WTC11 (cell line): ENCODE data around the gene MYO18B. TPM values are rescaled to one million over a fixed set of nuclear protein-coding genes. Genes with fewer than 3 reads are reported as not detected.

Experiments used
- ATAC-seq: fragments of 200-7000 bp; cut with Tn5 transposase; 2 replicates; pipeline ENCODE4 v1.10.0; 2021; ENCODE audit warnings: mild to moderate bottlenecking, moderate library complexity
- CTCF ChIA-PET: fragments of 300-600 bp; sonication (Branson Sonifier 250); formaldehyde crosslinking; loops from one replicate; lab custom pipeline; 2021; ENCODE audit warnings: antibody characterized with exemption; lab: Charles Lee
- POLR2A ChIA-PET: fragments of 350-600 bp; sonication (Branson Sonifier 250); formaldehyde crosslinking; loops from one replicate; lab custom pipeline; 2021; ENCODE audit warnings: antibody characterized with exemption; lab: Charles Lee
- DNase-seq: peaks from one replicate; pipeline ENCODE4 v3.0.0; 2021; ENCODE audit warnings: low spot score
- H3K27ac Mint-ChIP-seq: 2 replicates; pipeline ENCODE4 v1.8.0; 2021; ENCODE audit warnings: mixed read lengths
- H3K27me3 Mint-ChIP-seq: 2 replicates; pipeline ENCODE4 v1.8.0; 2021; ENCODE audit warnings: low read depth, mild to moderate bottlenecking, moderate library complexity, mixed read lengths
- H3K36me3 Mint-ChIP-seq: 2 replicates; pipeline ENCODE4 v1.8.0; 2021; ENCODE audit warnings: mixed read lengths
- H3K4me1 Mint-ChIP-seq: 2 replicates; pipeline ENCODE4 v1.8.0; 2022; ENCODE audit warnings: mixed read lengths
- H3K4me3 Mint-ChIP-seq: 2 replicates; pipeline ENCODE4 v1.8.0; 2021; ENCODE audit warnings: mild to moderate bottlenecking, moderate library complexity, mixed read lengths
- H3K9me3 Mint-ChIP-seq: 2 replicates; pipeline ENCODE4 v1.8.0; 2021; ENCODE audit warnings: mixed read lengths
- ATF1 ChIP-seq: sonication (generic); formaldehyde crosslinking; IDR thresholded peaks from 2 replicates; pipeline ENCODE4 v1.8.1; 2023; ENCODE audit warnings: mild to moderate bottlenecking, moderate library complexity, missing genetic modification reagents
- ELF4 ChIP-seq: sonication (generic); formaldehyde crosslinking; IDR thresholded peaks from 2 replicates; pipeline ENCODE4 v1.8.1; 2022; ENCODE audit warnings: low read depth, mild to moderate bottlenecking, moderate library complexity, missing genetic modification reagents
- ETV6 ChIP-seq: sonication (generic); formaldehyde crosslinking; IDR thresholded peaks from 2 replicates; pipeline ENCODE4 v1.8.1; 2022; ENCODE audit warnings: mild to moderate bottlenecking, missing genetic modification reagents
- FOXK1 ChIP-seq: sonication (generic); formaldehyde crosslinking; IDR thresholded peaks from 2 replicates; pipeline ENCODE4 v1.8.0; 2022; ENCODE audit warnings: mild to moderate bottlenecking, moderate library complexity, missing genetic modification reagents
- FOXP1 ChIP-seq: sonication (generic); formaldehyde crosslinking; IDR thresholded peaks from 2 replicates; pipeline ENCODE4 v1.8.0; 2022; ENCODE audit warnings: missing genetic modification reagents, mild to moderate bottlenecking, moderate library complexity, borderline replicate concordance
- JAZF1 ChIP-seq: fragments of 250-450 bp; sonication (Bioruptor Pico); IDR thresholded peaks from 2 replicates; pipeline ENCODE4 v1.9.0; 2021; ENCODE audit warnings: moderate library complexity, mild to moderate bottlenecking, inconsistent platforms
- MYBL2 ChIP-seq: sonication (generic); formaldehyde crosslinking; IDR thresholded peaks from 2 replicates; pipeline ENCODE4 v1.8.1; 2023; ENCODE audit warnings: mild to moderate bottlenecking, moderate library complexity, missing genetic modification reagents
- NR3C1 ChIP-seq: sonication (generic); formaldehyde crosslinking; conservative IDR thresholded peaks from 2 replicates; pipeline ENCODE4 v1.8.1; 2023; ENCODE audit warnings: low read depth, mild to moderate bottlenecking, missing genetic modification reagents
- PRRX2 ChIP-seq: fragments of 250-450 bp; sonication (Bioruptor Pico); IDR thresholded peaks from 2 replicates; pipeline ENCODE4 v1.8.0; 2021; ENCODE audit warnings: mild to moderate bottlenecking
- SP1 ChIP-seq: sonication (generic); formaldehyde crosslinking; conservative IDR thresholded peaks from 2 replicates; pipeline ENCODE4 v1.8.1; 2022; ENCODE audit warnings: missing genetic modification reagents
- ZNF219 ChIP-seq: sonication (generic); formaldehyde crosslinking; IDR thresholded peaks from 2 replicates; pipeline ENCODE4 v1.8.0; 2023; ENCODE audit warnings: missing genetic modification reagents, mild to moderate bottlenecking, borderline replicate concordance
- ZNF396 ChIP-seq: fragments of 250-450 bp; sonication (Bioruptor Pico); IDR thresholded peaks from 2 replicates; pipeline ENCODE4 v1.8.0; 2021; ENCODE audit warnings: mild to moderate bottlenecking, moderate library complexity, borderline replicate concordance
- total RNA-seq: library from RNA; stranded (reverse); gene quantifications from 3 replicates; pipeline ENCODE4 v1.2.3, GENCODE V29; 2021
- TF ChIP-seq, protein P1 (sequence below): sonication (generic); formaldehyde crosslinking; IDR thresholded peaks from 2 replicates; pipeline ENCODE4 v1.8.0; 2023; ENCODE audit warnings: mild to moderate bottlenecking, missing genetic modification reagents
- TF ChIP-seq, protein P2 (sequence below): fragments of 250-450 bp; sonication (Bioruptor Pico); IDR thresholded peaks from 2 replicates; pipeline ENCODE4 v1.9.0; 2021; ENCODE audit warnings: mild to moderate bottlenecking
- TF ChIP-seq, protein P3 (sequence below): fragments of 250-450 bp; sonication (Bioruptor Pico); IDR thresholded peaks from 2 replicates; pipeline ENCODE4 v1.8.0; 2021; ENCODE audit warnings: mild to moderate bottlenecking
- TF ChIP-seq, protein P4 (sequence below): fragments of 250-450 bp; sonication (Bioruptor Pico); IDR thresholded peaks from 2 replicates; pipeline ENCODE4 v1.9.0; 2021; ENCODE audit warnings: mild to moderate bottlenecking
- TF ChIP-seq, protein P5 (sequence below): sonication (generic); formaldehyde crosslinking; IDR thresholded peaks from 2 replicates; pipeline ENCODE4 v1.8.1; 2023; ENCODE audit warnings: mild to moderate bottlenecking, missing genetic modification reagents, borderline replicate concordance

Gene MYO18B
- total RNA-seq, 1 experiment from 2014 or later: 0.96 TPM

DNA sequence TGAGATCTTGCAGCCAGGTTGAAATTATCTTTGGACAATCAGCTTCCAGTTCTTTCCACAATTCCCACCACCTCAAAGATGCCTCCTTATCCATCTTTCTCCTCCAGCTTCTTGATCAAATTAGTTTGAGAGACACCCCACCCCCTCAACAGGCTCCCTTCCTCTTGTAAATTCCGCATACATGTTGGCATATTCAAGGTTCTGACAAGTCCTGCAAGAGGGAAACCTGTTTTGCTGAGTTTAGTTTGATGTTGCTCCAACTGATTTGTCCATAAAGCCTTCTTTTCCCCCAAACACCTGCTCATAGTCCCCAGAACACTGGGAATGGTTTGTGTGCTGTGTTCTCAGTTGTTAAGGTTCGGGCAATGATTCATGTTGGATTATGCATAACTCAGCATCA, 73.6 kb downstream of the MYO18B start:
- no peak for TF ChIP-seq ETV6
- no peak for TF ChIP-seq ATF1 (CRISPR knock-in tag)
- TF ChIP-seq MYBL2 (CRISPR knock-in tag): no peak
- TF ChIP-seq, protein P1, sequence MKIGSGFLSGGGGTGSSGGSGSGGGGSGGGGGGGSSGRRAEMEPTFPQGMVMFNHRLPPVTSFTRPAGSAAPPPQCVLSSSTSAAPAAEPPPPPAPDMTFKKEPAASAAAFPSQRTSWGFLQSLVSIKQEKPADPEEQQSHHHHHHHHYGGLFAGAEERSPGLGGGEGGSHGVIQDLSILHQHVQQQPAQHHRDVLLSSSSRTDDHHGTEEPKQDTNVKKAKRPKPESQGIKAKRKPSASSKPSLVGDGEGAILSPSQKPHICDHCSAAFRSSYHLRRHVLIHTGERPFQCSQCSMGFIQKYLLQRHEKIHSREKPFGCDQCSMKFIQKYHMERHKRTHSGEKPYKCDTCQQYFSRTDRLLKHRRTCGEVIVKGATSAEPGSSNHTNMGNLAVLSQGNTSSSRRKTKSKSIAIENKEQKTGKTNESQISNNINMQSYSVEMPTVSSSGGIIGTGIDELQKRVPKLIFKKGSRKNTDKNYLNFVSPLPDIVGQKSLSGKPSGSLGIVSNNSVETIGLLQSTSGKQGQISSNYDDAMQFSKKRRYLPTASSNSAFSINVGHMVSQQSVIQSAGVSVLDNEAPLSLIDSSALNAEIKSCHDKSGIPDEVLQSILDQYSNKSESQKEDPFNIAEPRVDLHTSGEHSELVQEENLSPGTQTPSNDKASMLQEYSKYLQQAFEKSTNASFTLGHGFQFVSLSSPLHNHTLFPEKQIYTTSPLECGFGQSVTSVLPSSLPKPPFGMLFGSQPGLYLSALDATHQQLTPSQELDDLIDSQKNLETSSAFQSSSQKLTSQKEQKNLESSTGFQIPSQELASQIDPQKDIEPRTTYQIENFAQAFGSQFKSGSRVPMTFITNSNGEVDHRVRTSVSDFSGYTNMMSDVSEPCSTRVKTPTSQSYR (CRISPR knock-in tag): no peak
- TF ChIP-seq, protein P2, sequence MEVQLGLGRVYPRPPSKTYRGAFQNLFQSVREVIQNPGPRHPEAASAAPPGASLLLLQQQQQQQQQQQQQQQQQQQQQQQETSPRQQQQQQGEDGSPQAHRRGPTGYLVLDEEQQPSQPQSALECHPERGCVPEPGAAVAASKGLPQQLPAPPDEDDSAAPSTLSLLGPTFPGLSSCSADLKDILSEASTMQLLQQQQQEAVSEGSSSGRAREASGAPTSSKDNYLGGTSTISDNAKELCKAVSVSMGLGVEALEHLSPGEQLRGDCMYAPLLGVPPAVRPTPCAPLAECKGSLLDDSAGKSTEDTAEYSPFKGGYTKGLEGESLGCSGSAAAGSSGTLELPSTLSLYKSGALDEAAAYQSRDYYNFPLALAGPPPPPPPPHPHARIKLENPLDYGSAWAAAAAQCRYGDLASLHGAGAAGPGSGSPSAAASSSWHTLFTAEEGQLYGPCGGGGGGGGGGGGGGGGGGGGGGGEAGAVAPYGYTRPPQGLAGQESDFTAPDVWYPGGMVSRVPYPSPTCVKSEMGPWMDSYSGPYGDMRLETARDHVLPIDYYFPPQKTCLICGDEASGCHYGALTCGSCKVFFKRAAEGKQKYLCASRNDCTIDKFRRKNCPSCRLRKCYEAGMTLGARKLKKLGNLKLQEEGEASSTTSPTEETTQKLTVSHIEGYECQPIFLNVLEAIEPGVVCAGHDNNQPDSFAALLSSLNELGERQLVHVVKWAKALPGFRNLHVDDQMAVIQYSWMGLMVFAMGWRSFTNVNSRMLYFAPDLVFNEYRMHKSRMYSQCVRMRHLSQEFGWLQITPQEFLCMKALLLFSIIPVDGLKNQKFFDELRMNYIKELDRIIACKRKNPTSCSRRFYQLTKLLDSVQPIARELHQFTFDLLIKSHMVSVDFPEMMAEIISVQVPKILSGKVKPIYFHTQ: no peak
- TF ChIP-seq, protein P3, sequence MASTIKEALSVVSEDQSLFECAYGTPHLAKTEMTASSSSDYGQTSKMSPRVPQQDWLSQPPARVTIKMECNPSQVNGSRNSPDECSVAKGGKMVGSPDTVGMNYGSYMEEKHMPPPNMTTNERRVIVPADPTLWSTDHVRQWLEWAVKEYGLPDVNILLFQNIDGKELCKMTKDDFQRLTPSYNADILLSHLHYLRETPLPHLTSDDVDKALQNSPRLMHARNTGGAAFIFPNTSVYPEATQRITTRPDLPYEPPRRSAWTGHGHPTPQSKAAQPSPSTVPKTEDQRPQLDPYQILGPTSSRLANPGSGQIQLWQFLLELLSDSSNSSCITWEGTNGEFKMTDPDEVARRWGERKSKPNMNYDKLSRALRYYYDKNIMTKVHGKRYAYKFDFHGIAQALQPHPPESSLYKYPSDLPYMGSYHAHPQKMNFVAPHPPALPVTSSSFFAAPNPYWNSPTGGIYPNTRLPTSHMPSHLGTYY (CRISPR knock-in tag): no peak
- TF ChIP-seq, protein P4, sequence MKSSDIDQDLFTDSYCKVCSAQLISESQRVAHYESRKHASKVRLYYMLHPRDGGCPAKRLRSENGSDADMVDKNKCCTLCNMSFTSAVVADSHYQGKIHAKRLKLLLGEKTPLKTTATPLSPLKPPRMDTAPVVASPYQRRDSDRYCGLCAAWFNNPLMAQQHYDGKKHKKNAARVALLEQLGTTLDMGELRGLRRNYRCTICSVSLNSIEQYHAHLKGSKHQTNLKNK (CRISPR knock-in tag): no peak
- peaks cover 8% of the 10 kb centered on the region for H3K27me3 Mint-ChIP-seq
- H3K4me1 Mint-ChIP-seq: no peaks in the 10 kb centered on the region
- no peak for DNase-seq
- ChIA-PET CTCF (interaction anchor here (1.1 kb wide), 1 partner anchor 43 kb away, joined by 5 read pairs; no protein-coding TSS in a partner anchor), POLR2A (no interaction called here)
- no peak overlapping the region for H3K4me3 Mint-ChIP-seq
- peaks cover 3% of the 10 kb centered on the region; the same call in 1 of the 2 replicates for H3K36me3 Mint-ChIP-seq
- no peak for ATAC-seq
- no peak overlapping the region for H3K27ac Mint-ChIP-seq
- H3K9me3 Mint-ChIP-seq: peaks cover 6% of the 10 kb centered on the region

DNA sequence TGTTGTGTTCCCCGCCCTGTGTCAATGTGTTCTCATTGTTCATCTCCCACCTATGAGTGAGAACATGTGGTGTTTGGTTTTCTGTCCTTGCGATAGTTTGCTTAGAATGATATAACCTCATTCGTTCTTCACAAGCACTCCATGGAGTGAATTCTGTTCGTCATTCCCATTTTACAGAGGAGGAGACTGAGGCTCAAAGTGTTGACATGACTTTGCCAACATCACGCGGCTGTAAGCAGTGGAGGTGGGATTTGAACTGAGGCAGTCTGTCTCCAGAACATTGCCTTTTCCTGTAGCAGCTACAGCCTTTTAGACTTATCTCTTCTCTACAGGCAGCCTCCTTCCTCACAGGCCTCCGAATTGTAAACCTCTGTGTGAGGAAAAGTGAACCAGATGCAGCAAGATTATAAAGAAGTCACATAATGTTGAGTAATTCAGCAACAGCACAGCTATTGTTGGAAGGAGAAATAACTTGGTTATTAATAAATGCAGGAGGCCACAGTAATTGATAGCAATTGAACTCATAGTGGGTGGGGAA, 74.6 kb downstream of the MYO18B start:
- ChIA-PET CTCF (no interaction called here), POLR2A (no interaction called here)
- Mint-ChIP-seq H3K9me3 (peaks cover 14% of the 10 kb centered on the region), H3K27ac (no peak overlapping the region), H3K27me3 (peaks cover 8% of the 10 kb centered on the region), H3K4me1 (no peaks in the 10 kb centered on the region), H3K4me3 (no peak overlapping the region), H3K36me3 (peaks cover 3% of the 10 kb centered on the region; the same call in 1 of the 2 replicates)
- no peak for DNase-seq
- ATAC-seq: no peak
- TF ChIP-seq ZNF219 (CRISPR knock-in tag) (no peak), SP1 (CRISPR knock-in tag) (no peak), FOXK1 (no peak), PRRX2 (CRISPR knock-in tag) (no peak), ELF4 (CRISPR knock-in tag) (no peak), JAZF1 (CRISPR knock-in tag) (no peak), FOXP1 (CRISPR knock-in tag) (no peak), NR3C1 (no peak), ZNF396 (no peak)
- TF ChIP-seq, protein P2: no peak
- TF ChIP-seq, protein P5, sequence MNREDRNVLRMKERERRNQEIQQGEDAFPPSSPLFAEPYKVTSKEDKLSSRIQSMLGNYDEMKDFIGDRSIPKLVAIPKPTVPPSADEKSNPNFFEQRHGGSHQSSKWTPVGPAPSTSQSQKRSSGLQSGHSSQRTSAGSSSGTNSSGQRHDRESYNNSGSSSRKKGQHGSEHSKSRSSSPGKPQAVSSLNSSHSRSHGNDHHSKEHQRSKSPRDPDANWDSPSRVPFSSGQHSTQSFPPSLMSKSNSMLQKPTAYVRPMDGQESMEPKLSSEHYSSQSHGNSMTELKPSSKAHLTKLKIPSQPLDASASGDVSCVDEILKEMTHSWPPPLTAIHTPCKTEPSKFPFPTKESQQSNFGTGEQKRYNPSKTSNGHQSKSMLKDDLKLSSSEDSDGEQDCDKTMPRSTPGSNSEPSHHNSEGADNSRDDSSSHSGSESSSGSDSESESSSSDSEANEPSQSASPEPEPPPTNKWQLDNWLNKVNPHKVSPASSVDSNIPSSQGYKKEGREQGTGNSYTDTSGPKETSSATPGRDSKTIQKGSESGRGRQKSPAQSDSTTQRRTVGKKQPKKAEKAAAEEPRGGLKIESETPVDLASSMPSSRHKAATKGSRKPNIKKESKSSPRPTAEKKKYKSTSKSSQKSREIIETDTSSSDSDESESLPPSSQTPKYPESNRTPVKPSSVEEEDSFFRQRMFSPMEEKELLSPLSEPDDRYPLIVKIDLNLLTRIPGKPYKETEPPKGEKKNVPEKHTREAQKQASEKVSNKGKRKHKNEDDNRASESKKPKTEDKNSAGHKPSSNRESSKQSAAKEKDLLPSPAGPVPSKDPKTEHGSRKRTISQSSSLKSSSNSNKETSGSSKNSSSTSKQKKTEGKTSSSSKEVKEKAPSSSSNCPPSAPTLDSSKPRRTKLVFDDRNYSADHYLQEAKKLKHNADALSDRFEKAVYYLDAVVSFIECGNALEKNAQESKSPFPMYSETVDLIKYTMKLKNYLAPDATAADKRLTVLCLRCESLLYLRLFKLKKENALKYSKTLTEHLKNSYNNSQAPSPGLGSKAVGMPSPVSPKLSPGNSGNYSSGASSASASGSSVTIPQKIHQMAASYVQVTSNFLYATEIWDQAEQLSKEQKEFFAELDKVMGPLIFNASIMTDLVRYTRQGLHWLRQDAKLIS: no peak
- TF ChIP-seq, protein P1 (CRISPR knock-in tag): no peak
